ENCODE data around the gene PLXNA2.

The PLXNA2 gene

DNA sequence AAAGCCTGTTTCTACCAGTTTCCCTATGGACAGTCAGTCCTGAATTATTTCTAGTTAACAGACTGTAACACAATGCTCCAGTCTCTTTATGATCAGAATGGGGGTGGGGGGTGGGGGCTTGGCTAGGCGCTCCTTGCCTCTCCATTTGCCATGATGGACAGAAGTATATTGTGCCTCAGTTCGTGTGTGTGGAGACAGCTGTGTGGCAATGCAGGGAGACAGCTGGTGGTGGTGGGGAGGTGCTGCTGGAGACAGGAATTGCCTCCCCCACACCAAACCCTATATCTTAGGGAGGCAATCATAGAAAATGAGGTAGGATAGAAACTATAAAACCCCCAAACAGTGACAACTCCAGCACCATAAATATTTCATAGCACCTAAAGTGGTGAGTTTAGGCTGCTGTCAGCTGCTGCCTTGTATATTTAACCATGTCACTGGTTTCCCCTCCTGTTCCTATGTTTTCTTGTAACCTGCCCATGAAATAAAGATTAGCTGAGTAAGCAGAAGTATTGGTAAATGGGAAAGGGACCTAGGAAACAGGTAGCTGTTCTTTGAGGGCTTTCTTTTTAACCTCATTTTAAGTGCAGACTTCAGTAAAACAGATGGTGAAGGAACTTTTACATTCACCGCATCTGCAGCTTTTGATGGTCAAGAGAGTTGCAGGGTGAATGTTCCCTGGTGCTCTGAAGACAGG is 3.4 kb downstream of the PLXNA2 start:
- DNase-seq (ENCODE audit: low read depth in 2 of 2) = no peak

GRCh38 chr1:208239473-208240381 is 4.5 kb downstream of the PLXNA2 start:
- no peak for DNase-seq (ENCODE audit: low read depth in 2 of 2)

DNA sequence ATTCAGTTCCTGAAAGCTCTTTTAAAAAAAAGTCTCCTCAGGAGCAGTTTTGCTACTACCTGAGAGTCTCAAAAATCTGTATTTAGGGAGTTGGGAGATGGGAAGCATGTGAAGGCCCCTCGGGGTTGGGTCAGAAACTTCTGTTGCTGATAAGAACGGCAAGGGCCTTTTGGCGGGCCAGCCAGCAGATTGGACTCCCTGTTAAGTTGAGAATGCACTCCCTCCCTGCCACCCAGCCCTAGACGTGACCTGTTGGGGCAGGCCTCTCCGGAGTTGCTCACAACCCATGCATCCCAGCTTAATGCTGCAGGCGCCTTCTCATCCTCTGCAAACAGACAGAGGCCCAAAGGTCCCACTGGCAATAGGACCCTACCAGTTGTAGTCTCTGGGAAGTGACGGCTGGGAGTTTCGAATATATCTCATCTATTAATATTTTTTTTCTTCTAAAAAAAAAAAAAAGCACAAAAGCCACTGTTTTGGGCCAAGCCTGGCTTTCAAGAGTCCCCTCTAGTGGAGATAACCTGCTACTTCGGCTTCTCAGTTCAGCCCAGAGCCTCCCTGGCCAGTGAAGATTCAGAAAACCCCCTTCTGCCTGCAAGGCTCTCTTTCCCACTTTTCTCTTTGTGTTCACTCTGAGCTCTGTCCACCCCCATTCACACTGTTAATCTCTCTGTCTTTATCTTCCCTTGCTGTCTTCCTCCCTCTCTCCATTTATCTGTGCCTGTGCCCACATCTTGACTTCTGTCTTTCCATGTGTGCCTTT is 5.3 kb downstream of the PLXNA2 start:
- DNase-seq (ENCODE audit: low read depth in 2 of 2) = no peak

GRCh38 chr1:208237241-208237640 is 6.9 kb downstream of the PLXNA2 start:
- no peak for DNase-seq (ENCODE audit: low read depth in 2 of 2)

- DNase-seq (ENCODE audit: low read depth in 2 of 2) = no peak
Observed at GRCh38 chr1:208235982-208236761, 8.0 kb downstream of the PLXNA2 start.

- DNase-seq (ENCODE audit: low read depth in 2 of 2) = no peak
Observed at GRCh38 chr1:208235356-208235981, 8.7 kb downstream of the PLXNA2 start.

- DNase-seq (ENCODE audit: low read depth in 2 of 2) = no peak
Observed at GRCh38 chr1:208234721-208235120, 9.5 kb downstream of the PLXNA2 start.

DNA sequence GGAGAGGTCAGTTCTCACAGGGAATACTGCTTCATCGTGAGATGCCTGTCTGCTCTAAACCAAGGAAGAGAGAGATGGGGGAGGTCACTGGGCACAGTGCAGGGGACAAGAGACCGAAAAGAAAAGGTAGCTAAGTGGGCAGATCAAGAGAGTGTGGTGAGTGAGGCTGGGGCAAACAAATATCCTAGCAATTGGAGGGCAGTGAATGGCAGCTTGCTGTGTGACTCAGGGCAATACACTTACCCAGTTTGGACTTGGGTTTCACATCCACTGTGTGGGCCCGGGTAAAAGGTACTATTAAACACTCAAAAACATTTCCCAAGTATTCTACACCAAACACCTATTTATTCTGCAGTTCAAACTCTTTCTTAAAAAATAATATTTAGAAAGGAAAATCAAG is 10.2 kb downstream of the PLXNA2 start:
- no peak for DNase-seq (ENCODE audit: low read depth in 2 of 2)

DNA sequence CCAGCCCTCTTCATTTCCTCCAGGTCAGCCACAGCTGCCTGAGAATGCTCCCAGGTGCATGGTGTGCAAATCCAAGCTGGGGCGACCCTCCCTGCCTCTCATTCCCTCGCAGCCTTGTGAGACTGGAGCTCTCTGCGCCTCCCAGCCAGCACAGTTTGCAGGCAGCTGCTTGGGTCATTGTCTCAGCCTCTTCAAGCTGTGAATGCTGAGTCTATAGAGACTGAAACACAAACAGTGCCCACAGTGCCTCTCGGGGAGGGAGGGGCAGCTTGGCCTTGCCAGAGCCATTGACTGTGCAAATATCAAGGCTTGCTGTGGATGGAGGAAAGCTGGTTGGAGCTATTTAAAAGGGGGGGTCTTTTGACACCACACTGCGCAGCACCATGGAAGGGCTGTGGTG is 10.6 kb downstream of the PLXNA2 start:
- DNase-seq (ENCODE audit: low read depth in 2 of 2) = no peak

DNA sequence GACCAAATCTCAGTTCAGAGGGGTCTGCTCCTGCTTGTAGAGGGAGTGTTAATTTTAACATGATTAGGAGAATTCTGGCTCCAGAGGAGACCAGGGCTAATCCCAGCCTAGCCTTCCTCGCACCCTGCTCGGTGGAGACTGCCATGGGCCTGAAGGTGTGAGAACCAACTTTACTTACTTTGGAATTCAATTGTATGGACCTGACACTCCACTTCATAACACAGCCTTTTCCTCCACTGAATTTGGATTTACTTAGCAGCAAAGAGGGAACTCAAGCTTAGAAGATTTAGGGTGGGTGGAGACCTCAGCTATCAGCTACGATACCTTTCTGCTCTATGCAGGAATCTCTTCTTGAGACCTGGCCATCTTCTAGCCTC is 11.5 kb downstream of the PLXNA2 start:
- no peak for DNase-seq (ENCODE audit: low read depth in 2 of 2)

DNA sequence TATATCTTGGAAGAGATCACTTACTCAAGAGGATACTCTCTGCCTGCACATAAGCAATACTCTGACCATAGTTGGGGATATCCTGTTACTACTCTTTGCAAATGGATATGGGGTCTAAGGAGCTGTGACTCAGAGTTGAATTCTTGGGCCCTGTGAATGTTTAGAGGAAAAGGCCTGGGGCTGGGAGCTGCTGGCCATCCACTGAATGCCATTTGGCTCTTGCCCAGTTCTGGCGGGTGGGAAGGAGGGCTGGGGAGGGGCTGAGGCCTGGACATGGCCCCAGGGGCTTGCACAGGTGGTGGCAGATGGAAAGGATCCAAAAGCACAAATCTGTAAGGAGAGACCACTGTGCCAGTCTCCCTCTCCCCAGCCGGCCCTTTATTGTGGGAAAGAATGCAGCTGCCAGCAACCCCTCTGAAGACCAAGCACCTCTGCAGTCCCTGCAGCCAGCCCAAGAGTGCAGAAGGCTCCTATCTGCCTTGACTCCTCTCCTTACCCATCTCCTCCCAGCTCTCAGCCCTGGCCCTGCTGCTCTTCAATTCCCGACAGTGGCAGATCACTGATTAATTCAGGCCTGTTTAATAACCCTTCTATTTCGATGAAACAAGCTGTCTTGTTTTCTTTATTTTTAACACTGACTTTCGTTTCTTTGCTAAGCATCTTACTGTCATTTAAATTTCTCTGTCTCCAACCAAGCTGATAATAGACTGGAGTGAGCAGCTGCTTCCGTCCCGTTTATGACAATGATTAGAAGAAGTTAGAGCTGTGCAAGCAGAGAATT is 12.1 kb downstream of the PLXNA2 start:
- DNase-seq (ENCODE audit: low read depth in 2 of 2) = no peak

GRCh38 chr1:208230668-208231529 is 13.3 kb downstream of the PLXNA2 start:
- DNase-seq (ENCODE audit: low read depth in 2 of 2) = no peak

DNA sequence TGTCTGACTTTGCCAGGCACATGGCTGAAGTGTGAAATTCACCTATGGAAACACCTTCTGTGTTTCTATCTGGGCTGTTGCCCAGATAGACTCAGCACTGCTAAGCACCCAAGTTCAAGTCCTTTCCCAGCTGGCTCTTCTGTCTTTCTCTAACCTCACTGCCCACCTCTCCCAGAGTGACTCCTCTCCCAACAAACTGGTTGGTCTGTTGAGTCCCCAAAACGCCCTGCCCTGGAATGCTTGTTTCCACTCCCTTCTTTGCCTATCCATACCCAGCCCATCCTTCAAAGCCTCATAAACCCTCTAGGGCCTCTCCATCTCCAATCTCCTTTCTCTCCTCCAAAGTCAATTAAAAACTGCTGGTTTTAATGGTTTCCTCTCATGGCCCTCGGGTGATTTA is 15.6 kb downstream of the PLXNA2 start:
- no peak for DNase-seq (ENCODE audit: low read depth in 2 of 2)

- DNase-seq (ENCODE audit: low read depth in 2 of 2) = no peak
Observed at GRCh38 chr1:208228026-208228425, 16.2 kb downstream of the PLXNA2 start.

- no peak for DNase-seq (ENCODE audit: low read depth in 2 of 2)
Observed at GRCh38 chr1:208227366-208227765, 16.8 kb downstream of the PLXNA2 start.

DNA sequence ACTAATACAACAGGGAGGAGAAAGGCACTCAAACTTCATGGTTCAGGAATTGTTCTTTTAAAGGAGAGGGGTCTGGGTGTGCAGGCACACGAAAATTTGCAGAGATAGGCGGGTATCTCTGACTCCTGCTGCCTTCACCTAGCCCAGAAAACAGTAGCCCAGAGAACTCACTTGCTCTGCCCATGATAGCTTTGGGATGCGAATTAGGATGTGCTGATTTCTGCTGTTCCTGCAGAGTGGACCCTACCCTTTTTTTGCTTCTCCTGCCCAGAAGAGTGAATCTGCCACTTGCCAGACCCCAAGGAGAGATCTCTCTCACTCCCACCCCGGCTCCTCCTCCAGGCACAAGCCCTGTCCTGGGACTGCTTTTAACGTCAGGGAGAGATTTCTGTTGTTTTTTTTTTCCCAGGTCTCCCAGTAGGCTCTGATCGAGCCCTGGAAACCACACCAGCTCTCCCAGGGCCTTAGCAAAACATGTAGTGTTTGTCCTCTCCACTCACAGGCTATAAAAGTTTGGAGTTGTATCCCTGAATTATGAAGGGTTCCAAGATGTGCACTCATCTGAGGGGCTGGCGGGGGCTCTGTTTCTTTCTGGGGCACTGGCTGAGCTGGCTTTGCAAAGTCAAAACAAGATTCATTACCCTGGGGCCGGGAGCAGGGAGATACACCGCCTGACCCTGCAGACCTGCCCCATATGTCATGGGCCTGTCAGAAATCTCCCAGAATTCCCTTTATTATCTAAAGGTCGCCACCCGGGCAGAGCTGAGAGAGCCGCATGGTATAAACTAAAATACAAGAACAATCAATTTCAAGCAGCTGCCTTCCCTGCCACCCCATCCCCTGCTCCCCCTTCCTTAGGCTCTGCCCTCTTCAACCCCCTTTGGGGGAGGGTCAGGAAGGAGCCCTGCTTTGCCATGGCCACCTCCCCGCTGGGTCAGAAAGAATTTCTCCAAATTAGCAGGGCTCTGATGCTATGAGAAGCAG is 17.9 kb downstream of the PLXNA2 start:
- DNase-seq (ENCODE audit: low read depth in 2 of 2) = no peak

- DNase-seq (ENCODE audit: low read depth in 2 of 2) = no peak
Observed at GRCh38 chr1:208224192-208224713, 19.9 kb downstream of the PLXNA2 start.

DNA sequence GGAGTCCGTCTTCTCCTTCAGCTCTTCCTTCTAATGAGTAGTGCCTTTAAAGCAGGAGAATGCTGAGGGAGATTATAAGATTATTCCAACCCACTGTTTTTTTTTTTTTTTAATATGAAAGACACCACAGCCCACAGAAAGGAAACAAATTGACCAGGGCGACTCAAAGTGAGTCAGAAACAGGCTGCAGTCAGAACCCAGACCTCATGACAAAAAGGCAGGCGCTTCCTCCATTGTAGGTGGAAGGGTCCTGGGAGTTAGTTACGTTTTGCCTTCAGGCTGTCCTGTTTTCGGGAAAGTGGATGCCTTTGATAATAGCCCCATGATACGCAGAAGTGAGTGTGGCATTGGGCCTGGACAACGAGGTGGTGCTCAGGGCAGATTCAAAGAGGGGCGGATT is 21.0 kb downstream of the PLXNA2 start:
- no peak for DNase-seq (ENCODE audit: low read depth in 2 of 2)
